SKM-1 treated with dmso at 0.1 percent for 144 hours (cell line): ENCODE data around the gene OPRD1.
A peak's percentile ranks its signal among the peaks of the same experiment; 100 is the strongest.

Source experiments
- DNase-seq: peaks from one replicate; lab custom pipeline; 2025; ENCODE audit not compliant: unreplicated experiment; lab: John Stamatoyannopoulos, UW

OPRD1 gene

GRCh38 chr1:28902738-28903137, 90.8 kb downstream of the OPRD1 start:
- DNase-seq, result no peak

GRCh38 chr1:28905921-28906666, 94.1 kb downstream of the OPRD1 start:
- no peak for DNase-seq

DNA sequence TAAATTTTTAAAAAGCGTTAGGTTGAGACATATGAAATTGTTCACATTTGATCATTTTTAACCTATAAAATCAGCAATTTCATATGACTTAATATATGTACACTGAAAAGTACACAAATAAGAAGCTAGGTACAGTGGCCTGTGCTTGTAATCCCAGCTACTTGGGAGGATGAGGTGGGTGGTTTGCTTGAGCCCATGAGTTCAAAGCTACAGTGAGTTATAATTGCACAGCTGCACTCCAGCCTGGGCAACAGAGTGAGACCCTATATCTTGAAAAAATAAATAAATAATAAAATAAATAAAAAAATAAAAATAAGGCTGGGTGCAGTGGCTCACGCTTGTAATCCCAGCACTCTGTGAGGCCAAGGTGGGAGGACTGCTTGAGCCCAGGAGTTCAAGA, 97.2 kb downstream of the OPRD1 start:
- no peak for DNase-seq

- DNase-seq, result no peak
These were observed 98.6 kb downstream of the OPRD1 start for GRCh38 chr1:28910379-28911115.

GRCh38 chr1:28913786-28914227, 101.8 kb downstream of the OPRD1 start:
- DNase-seq, result no peak

GRCh38 chr1:28914228-28915030, 102.5 kb downstream of the OPRD1 start, which contains the start of gene EPB41:
EPB41 (plus strand) TSS chr1:28914569; CDS start chr1:28987438, 72,869 bp downstream.
- peak; percentile 98 for DNase-seq

GRCh38 chr1:28915031-28915895, 103.3 kb downstream of the OPRD1 start:
- DNase-seq, result peak; percentile 36

GRCh38 chr1:28917757-28918118, 105.8 kb downstream of the OPRD1 start:
- DNase-seq, result no peak
